DMS53 treated with DMSO at 0.1 percent for 48 hours (cell line): ENCODE measurements around the gene RUNX3.

Source experiments
- DNase-seq: peaks from one replicate; lab custom pipeline; 2025; ENCODE audit not compliant: unreplicated experiment; lab: John Stamatoyannopoulos, UW

The RUNX3 gene

GRCh38 chr1:24948079-24948827 lies 18.2 kb upstream of the RUNX3 start:
- no peak for DNase-seq

GRCh38 chr1:24946861-24947658 lies 17.0 kb upstream of the RUNX3 start:
- DNase-seq, result no peak

GRCh38 chr1:24945354-24946326 lies 15.6 kb upstream of the RUNX3 start:
- no peak for DNase-seq

- no peak for DNase-seq
These were observed 14.2 kb upstream of the RUNX3 start for GRCh38 chr1:24944318-24944717.

GRCh38 chr1:24942789-24943188 lies 12.7 kb upstream of the RUNX3 start:
- DNase-seq, result no peak

DNA sequence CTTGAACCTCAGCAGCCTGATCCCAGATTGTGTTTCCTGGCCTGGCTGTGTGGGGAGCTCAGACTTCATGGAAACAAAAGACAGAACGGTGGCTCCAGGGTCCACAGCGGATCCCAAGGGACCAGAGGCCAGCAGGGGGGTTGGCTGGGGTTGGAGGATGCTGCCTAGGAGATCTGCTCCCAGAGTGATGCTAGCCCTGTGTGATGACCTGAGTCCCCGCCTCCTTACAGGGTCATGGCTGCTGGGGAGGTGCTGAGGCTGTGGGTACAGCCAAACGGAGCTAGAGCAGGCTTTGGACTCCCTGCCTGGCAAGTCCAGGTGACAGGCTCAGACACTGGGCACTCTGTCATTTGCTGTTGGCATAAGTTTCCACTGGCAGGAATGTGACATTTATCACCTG lies 11.5 kb upstream of the RUNX3 start:
- DNase-seq, result no peak

DNA sequence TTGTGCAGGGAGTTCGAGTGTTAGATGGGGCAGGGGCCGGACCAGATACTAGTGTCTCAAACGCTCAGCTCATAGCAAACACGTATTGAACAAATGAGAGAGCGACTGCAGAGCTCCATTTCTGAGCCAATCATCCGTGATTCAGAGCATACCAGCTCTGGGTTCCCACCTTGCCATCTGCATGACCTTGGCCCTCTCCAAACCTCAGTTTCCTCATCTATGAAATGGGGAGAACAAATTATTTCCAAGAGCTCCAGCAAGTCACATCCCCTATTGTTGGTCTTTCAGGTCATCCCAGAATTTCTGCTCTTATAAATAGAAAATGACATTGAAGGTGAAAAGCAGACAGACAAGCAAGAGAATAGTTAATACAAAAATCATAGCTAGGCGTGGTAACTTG lies 10.2 kb upstream of the RUNX3 start:
- no peak for DNase-seq

GRCh38 chr1:24939675-24940193 lies 9.7 kb upstream of the RUNX3 start:
- DNase-seq, result no peak

GRCh38 chr1:24939040-24939674 lies 9.1 kb upstream of the RUNX3 start:
- DNase-seq, result peak; percentile 63

GRCh38 chr1:24938276-24938675 lies 8.2 kb upstream of the RUNX3 start:
- DNase-seq, result no peak

DNA sequence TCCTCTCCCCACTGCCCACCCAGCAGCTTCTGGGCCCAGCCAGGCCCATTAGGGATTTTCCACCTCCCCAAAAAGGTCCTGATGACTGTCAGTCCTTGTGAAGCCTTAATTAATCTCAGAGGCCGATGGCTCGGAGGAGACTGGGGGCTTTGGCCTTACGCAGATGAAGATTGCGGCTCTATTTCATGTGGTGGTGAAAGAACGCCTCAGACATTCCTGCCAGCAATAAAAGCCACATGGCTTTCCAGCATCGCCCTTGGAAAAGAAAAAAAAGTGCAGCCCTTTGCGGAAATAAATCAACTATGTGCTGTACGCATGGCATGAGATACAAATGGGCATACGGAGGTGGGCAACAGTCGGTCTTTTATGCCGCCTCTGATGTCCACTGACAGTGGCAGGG lies 6.6 kb upstream of the RUNX3 start:
- DNase-seq, result no peak

DNA sequence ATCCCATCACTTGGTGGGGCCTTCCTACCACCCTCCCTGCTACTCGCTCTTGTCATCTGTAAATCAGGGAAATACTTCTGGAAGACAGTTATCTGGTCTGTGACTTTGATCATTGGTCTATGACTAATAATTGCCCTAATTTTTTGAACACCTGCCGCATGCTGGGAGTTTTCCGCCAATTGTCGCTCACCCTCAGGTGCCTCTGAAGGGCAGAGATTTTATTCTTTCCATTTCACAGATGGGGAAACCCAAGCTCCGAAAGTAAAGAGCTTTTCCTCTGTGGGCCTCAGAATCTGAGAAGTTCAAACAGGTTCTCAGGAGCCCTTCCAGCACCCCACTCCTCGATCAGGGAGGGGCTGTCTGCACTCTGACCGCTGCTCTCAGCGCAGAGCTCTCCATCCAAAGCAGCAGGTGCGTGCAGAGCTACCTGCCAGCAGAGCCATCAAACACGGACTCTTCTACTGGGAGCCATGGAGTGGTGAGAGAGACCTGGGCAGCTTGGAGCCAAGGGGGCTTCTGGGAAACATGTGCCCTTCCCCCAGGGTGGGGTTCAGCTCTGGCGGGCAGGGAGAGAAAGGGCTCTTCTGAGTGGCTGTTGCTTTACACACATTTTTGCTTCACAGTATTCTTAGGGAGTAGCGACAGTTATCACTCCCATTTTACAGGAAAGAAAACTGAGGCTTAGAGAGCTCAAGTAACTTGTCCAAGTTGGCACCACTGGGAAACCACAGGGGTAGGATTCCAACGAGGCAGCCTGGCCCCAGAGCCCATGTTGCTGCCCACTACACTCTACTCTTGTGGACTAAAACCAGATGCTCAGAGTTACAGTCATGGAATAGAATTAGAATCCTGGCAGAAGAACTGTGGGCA lies 5.8 kb upstream of the RUNX3 start:
- no peak for DNase-seq

DNA sequence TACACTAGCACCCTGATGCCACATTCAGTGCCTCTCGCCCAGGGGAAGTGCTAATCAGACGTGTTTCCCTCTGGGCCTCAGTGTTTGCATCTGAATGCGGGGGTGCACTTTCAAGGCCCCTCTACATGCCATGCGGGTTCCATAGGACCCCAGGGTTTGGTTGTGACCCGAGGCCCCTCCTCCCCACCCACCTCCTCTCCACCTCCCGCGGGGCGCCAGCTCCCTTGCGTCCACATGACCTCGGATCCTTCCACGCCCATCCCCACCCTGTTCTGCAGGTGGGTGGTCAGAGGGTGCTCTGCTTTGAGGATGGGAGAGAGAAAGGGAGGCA lies 5.1 kb upstream of the RUNX3 start:
- DNase-seq, result no peak

DNA sequence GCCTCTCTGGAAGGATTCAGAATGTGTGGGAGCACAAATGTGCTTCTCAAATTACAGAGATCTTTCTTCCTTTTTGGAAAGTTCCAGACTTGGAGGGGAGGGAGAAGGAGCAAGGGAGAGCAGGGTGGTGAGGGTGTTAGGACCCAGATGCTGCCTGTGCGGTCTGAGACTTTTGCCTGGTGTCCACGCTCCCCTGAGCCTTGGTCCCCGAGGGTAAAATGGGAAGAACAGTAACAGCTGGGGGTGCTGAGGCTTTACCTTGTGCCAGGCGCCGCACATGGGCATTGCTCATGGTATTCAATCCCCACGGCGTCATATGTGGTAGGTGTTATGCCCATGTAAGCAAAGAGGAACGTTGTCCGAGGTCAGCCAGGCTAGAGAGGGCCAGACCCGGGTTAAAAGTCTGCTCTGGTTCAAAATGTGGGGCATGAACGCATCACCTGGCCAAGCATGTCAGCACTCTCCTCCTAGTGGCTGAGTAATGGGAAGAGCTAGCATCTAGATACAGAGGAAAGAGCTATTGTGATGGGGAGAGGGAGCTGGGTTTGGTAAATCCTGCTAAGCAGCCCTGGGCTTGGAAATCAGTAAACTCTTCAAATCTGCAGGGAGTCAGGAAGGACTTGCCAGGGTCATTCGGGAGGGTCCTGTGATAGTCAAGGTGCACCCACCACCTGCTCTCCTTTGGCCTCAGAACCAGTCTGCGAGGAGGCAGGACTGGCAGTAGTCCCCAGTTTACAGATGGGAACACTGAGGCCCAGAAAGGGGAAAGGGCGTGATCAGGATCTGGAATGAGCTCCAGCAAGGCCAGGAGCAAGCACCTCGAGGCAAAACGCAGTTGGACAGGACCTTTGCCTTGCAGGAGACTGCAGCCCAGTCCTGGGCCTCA lies 4.5 kb upstream of the RUNX3 start:
- no peak for DNase-seq

DNA sequence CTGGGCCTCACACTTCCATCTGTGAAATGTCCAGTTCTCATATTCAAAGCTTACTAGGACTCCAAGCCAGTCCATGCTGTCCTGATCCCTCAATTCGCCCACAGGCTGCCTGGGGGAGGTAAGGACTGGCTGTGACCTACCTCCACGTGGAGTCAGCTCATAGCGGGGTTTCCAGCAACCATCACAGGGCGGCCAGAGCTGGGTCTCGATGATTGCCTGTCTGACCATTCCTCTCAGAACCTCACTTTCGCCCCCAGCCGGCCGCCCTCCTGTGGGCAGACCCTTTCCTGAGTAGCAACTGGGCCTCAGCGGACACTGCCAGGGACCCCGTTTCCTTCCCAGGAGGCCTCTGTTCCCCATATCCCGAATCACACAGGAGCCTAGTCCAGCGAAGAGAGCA lies 3.4 kb upstream of the RUNX3 start:
- DNase-seq, result no peak

DNA sequence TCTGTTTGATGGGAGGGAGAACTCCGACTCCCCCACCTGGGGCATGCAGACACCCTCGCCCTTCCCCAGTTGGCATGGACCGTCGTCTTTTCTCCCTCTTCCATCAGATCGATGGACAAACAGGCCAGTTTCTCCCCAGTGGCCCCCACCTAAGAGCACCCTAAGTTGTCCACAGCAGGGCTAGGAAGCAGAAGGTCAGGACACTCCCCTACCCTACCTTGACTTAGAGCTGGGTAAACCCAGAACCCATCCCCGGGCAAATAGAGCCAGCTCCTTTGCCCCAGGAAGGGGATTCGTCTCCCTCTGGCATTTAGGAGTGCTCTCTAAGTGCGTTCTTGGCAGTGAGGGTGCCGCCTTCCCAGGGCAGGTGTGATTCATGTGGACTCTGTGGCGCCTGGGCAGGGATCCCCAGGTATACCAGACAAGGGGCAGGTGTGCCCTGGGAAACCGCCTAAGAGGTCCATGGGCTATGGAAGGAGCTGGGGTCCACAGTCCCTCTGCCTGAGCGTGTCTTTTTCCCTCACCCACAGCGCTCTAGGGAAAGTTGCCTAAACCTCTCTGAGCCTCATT lies 2.7 kb upstream of the RUNX3 start:
- DNase-seq, result no peak

GRCh38 chr1:24932284-24932683 lies 2.2 kb upstream of the RUNX3 start:
- no peak for DNase-seq

GRCh38 chr1:24931468-24932231 lies 1.6 kb upstream of the RUNX3 start:
- DNase-seq, result peak; percentile 44
